Smooth muscle cell (in vitro differentiated cells): ENCODE results near the gene ELMO3. TPM values are rescaled to one million over a fixed set of nuclear protein-coding genes. Genes with fewer than 3 reads are reported as not detected.

Experiments
- DNase-seq: peaks from one replicate; lab custom pipeline; 2025; ENCODE audit not compliant: unreplicated experiment; lab: John Stamatoyannopoulos, UW
- H2AFZ ChIP-seq: fragments of 200-600 bp; sonication (generic); 2 replicates; pipeline ENCODE4 v1.6.0; 2016; ENCODE audit warnings: antibody characterized with exemption, low read depth, mild to moderate bottlenecking
- H3F3A ChIP-seq: fragments of 200-600 bp; sonication (generic); 2 replicates; pipeline ENCODE4 v1.6.0; 2017; ENCODE audit warnings: antibody characterized with exemption, low read depth
- H3K27ac ChIP-seq: fragments of 200-600 bp; sonication (generic); 2 replicates; pipeline ENCODE4 v1.5.1; 2016; ENCODE audit warnings: low read depth, mild to moderate bottlenecking
- H3K27me3 ChIP-seq: fragments of 200-600 bp; sonication (generic); 2 replicates; pipeline ENCODE4 v1.6.1; 2016; ENCODE audit warnings: low read depth, mild to moderate bottlenecking
- H3K36me3 ChIP-seq: fragments of 200-600 bp; sonication (generic); 2 replicates; pipeline ENCODE4 v1.5.1; 2016; ENCODE audit warnings: low read depth
- H3K4me1 ChIP-seq: fragments of 200-600 bp; sonication (generic); 2 replicates; pipeline ENCODE4 v1.5.1; 2016; ENCODE audit warnings: low read depth
- H3K4me2 ChIP-seq: fragments of 200-600 bp; sonication (generic); 2 replicates; pipeline ENCODE4 v1.6.0; 2016; ENCODE audit warnings: mild to moderate bottlenecking
- H3K4me3 ChIP-seq: fragments of 200-600 bp; sonication (generic); 2 replicates; pipeline ENCODE4 v1.5.1; 2016; ENCODE audit warnings: mild to moderate bottlenecking
- H3K79me2 ChIP-seq: fragments of 200-600 bp; sonication (generic); 2 replicates; pipeline ENCODE4 v1.6.0; 2016; ENCODE audit warnings: low read depth, mild to moderate bottlenecking
- H3K9ac ChIP-seq: fragments of 200-600 bp; sonication (generic); 2 replicates; pipeline ENCODE4 v1.6.0; 2016; ENCODE audit warnings: low read depth
- H3K9me3 ChIP-seq: fragments of 200-600 bp; sonication (generic); replicated peaks from 2 replicates; pipeline ENCODE4 v1.5.1; 2016; ENCODE audit warnings: low read depth
- H4K20me1 ChIP-seq: fragments of 200-600 bp; sonication (generic); 2 replicates; pipeline ENCODE4 v1.6.0; 2016; ENCODE audit warnings: low read depth
- CTCF ChIP-seq: fragments of 200-600 bp; sonication (generic); IDR thresholded peaks from 2 replicates; pipeline ENCODE4 v1.5.1; 2017; ENCODE audit warnings: borderline replicate concordance, mild to moderate bottlenecking, antibody characterized with exemption; ENCODE audit not compliant: insufficient read depth, poor library complexity, severe bottlenecking
- WGBS: methylation state at CpG from one replicate; pipeline ENCODE4 v1.1.7; 2016; ENCODE audit warnings: low lambda C conversion rate; 5-methylcytosine and 5-hydroxymethylcytosine counted together
- polyA plus RNA-seq: library from polyadenylated mRNA; unstranded; fragments of >200 nt; fragmentation: Nextera tagmentation; extraction: Ambion mirVana; gene quantifications from 2 replicates; pipeline ENCODE4 v1.2.1, GENCODE V29; 2016
- total RNA-seq: library from RNA; depleted of rRNA; stranded (reverse); fragments of >200 nt; gene quantifications from 2 replicates; pipeline ENCODE4 v1.2.3, GENCODE V29; 2014

The ELMO3 gene
- total and polyA plus RNA-seq, 2 experiments from 2014 or later: 2.2 to 6.7 TPM

GRCh38 chr16:67185651-67186134 lies 13.2 kb upstream of the ELMO3 start:
- DNase-seq: no peak

GRCh38 chr16:67186550-67186950 lies 12.4 kb upstream of the ELMO3 start:
- Histone ChIP-seq H3K4me3 (no peak overlapping the region), H3K36me3 (no peaks in the 10 kb centered on the region), H4K20me1 (peaks cover 7% of the 10 kb centered on the region), H3K27ac (no peak overlapping the region), H3K27me3 (no peaks in the 10 kb centered on the region), H3K4me1 (peaks cover 16% of the 10 kb centered on the region), H3F3A (no peaks in the 10 kb centered on the region), H3K9me3 (no peaks in the 10 kb centered on the region), H3K4me2 (no peak overlapping the region), H3K79me2 (peaks cover 11% of the 10 kb centered on the region), H3K9ac (no peak overlapping the region), H2AFZ (no peak overlapping the region)
- TF ChIP-seq CTCF: no peak
- 30% methylated on average over 5 of the region's 5 CpGs for WGBS
- no peak for DNase-seq

More at GRCh38 chr16:67185651-67186134, 13.2 kb upstream of the ELMO3 start:
- Histone ChIP-seq H3K27me3 (no peaks in the 10 kb centered on the region), H3K9me3 (no peaks in the 10 kb centered on the region), H3K27ac (no peak overlapping the region), H3K79me2 (peaks cover 10% of the 10 kb centered on the region), H3K9ac (no peak overlapping the region), H3K4me3 (no peak overlapping the region), H4K20me1 (peaks cover 7% of the 10 kb centered on the region), H3K4me2 (no peak overlapping the region), H2AFZ (no peak overlapping the region), H3F3A (no peaks in the 10 kb centered on the region), H3K4me1 (peaks cover 13% of the 10 kb centered on the region), H3K36me3 (no peaks in the 10 kb centered on the region)
- no peak for TF ChIP-seq CTCF
- 16% methylated on average over 12 of the region's 12 CpGs for WGBS

DNA sequence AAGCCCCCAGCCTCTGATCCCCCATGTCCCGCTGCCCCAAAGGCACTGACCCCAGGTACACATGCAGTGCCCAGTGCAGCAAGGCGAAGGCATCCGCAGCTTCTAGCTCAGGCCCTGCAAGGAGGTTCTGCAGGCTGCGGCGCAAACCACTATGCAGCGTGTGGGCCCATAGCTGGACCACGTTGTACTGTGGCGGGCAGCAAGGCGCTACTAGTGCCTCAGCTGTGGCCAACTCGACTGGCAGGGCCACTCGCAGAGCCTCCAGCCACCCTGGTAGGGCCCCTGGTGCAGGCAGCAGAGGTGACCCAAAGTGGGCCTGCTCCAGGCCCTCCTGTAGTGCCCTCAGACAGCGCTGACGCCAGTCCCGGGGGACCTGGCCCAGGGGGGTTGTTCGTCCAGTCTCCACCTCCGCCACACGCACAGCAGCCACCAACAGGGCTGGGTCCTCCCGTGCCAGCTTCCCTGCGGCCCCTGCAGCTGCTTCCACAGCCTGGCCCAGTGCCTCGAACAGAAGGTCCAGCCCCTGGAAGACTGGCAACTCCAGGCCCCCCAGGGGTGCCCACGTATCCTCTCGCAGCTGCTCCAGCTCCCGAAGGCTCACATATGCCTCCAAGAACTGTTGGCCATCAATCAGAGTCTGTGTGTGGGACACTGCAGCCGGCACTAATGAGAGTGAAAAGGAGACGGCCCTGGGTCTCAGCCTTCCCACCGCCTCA lies 11.6 kb upstream of the ELMO3 start:
- Histone ChIP-seq H2AFZ (no peak overlapping the region), H3K9ac (no peak overlapping the region), H3K27me3 (no peaks in the 10 kb centered on the region), H4K20me1 (peaks cover 8% of the 10 kb centered on the region), H3K4me3 (no peak overlapping the region), H3K4me2 (no peak overlapping the region), H3K36me3 (no peaks in the 10 kb centered on the region), H3F3A (no peaks in the 10 kb centered on the region), H3K27ac (no peak overlapping the region), H3K79me2 (peaks cover 14% of the 10 kb centered on the region), H3K9me3 (no peaks in the 10 kb centered on the region), H3K4me1 (peaks cover 18% of the 10 kb centered on the region)
- DNase-seq: no peak
- WGBS: 96% methylated on average over 26 of the region's 26 CpGs
- TF ChIP-seq CTCF: no peak

GRCh38 chr16:67188323-67188722 lies 10.6 kb upstream of the ELMO3 start:
- no peaks in the 10 kb centered on the region for H3K9me3 ChIP-seq
- H4K20me1 ChIP-seq: peaks cover 18% of the 10 kb centered on the region
- H3K4me1 ChIP-seq: peaks cover 22% of the 10 kb centered on the region
- no peaks in the 10 kb centered on the region for H3K27me3 ChIP-seq
- H3K4me2 ChIP-seq: no peak overlapping the region
- 82% methylated on average over 4 of the region's 4 CpGs for WGBS
- H2AFZ ChIP-seq: no peak overlapping the region
- no peaks in the 10 kb centered on the region for H3K36me3 ChIP-seq
- DNase-seq: no peak
- no peak overlapping the region for H3K9ac ChIP-seq
- H3K27ac ChIP-seq: no peak overlapping the region
- no peak overlapping the region for H3K4me3 ChIP-seq
- no peak for TF ChIP-seq CTCF
- peaks cover 16% of the 10 kb centered on the region for H3K79me2 ChIP-seq
- H3F3A ChIP-seq: no peaks in the 10 kb centered on the region
